ENCODE results near the gene PTPRU.

The PTPRU gene

GRCh38 chr1:29271724-29272123 is 35.4 kb downstream of the PTPRU start:
- TF ChIP-seq EZH2phosphoT487 (IDR thresholded peaks at IDR 0.05; ENCODE audit: borderline replicate concordance) (no peak), CTCF (conservative IDR thresholded peaks at IDR 0.05; ENCODE audit: low read length) (no peak)
- H3K27me3 ChIP-seq (ENCODE audit: insufficient read depth, low read length, poor library complexity, severe bottlenecking), result no peaks in the 10 kb centered on the region
- no peak overlapping the region for H3K4me2 ChIP-seq (ENCODE audit: low read depth, low read length, poor library complexity, severe bottlenecking)
- H3K36me3 ChIP-seq (ENCODE audit: insufficient read depth, low read length), result no peaks in the 10 kb centered on the region
- H3K9ac ChIP-seq (ENCODE audit: low read depth, low read length, poor library complexity, severe bottlenecking), result no peak overlapping the region
- H3K79me2 ChIP-seq (ENCODE audit: insufficient read depth, low read length), result no peaks in the 10 kb centered on the region
- H3K4me1 ChIP-seq (ENCODE audit: insufficient read depth, low read length, poor library complexity, severe bottlenecking), result no peaks in the 10 kb centered on the region
- H3K9me2 ChIP-seq (replicated peaks; ENCODE audit: low read depth, low read length), result no peaks in the 10 kb centered on the region
- no peaks in the 10 kb centered on the region for H4K20me1 ChIP-seq (ENCODE audit: insufficient read depth, low read length, poor library complexity, severe bottlenecking)
- no peaks in the 10 kb centered on the region for H3K9me3 ChIP-seq (ENCODE audit: insufficient read depth, low read depth, low read length)
- no peak overlapping the region for H2AFZ ChIP-seq (ENCODE audit: low read length)
- H3K4me3 ChIP-seq (ENCODE audit: low read length, poor library complexity, severe bottlenecking), result no peak overlapping the region
- H3F3A ChIP-seq (ENCODE audit: low read depth), result no peaks in the 10 kb centered on the region

GRCh38 chr1:29272147-29272907 is 36.0 kb downstream of the PTPRU start:
- H3K9me2 ChIP-seq (replicated peaks; ENCODE audit: low read depth, low read length), result no peaks in the 10 kb centered on the region
- TF ChIP-seq EZH2phosphoT487 (IDR thresholded peaks at IDR 0.05; ENCODE audit: borderline replicate concordance) (no peak), CTCF (conservative IDR thresholded peaks at IDR 0.05; ENCODE audit: low read length) (no peak)

GRCh38 chr1:29275435-29275834 is 39.1 kb downstream of the PTPRU start:
- Histone ChIP-seq H3K36me3 (ENCODE audit: insufficient read depth, low read length) (no peaks in the 10 kb centered on the region), H3K9ac (ENCODE audit: low read depth, low read length, poor library complexity, severe bottlenecking) (no peak overlapping the region), H2AFZ (ENCODE audit: low read length) (no peak overlapping the region), H3K27me3 (ENCODE audit: insufficient read depth, low read length, poor library complexity, severe bottlenecking) (no peaks in the 10 kb centered on the region), H3F3A (ENCODE audit: low read depth) (no peaks in the 10 kb centered on the region), H3K4me3 (ENCODE audit: low read length, poor library complexity, severe bottlenecking) (no peak overlapping the region), H3K4me2 (ENCODE audit: low read depth, low read length, poor library complexity, severe bottlenecking) (no peak overlapping the region), H3K9me3 (ENCODE audit: insufficient read depth, low read depth, low read length) (no peaks in the 10 kb centered on the region), H4K20me1 (ENCODE audit: insufficient read depth, low read length, poor library complexity, severe bottlenecking) (no peaks in the 10 kb centered on the region), H3K4me1 (ENCODE audit: insufficient read depth, low read length, poor library complexity, severe bottlenecking) (no peaks in the 10 kb centered on the region), H3K9me2 (replicated peaks; ENCODE audit: low read depth, low read length) (no peaks in the 10 kb centered on the region), H3K79me2 (ENCODE audit: insufficient read depth, low read length) (no peaks in the 10 kb centered on the region)
- TF ChIP-seq EZH2phosphoT487 (IDR thresholded peaks at IDR 0.05; ENCODE audit: borderline replicate concordance) (no peak), CTCF (conservative IDR thresholded peaks at IDR 0.05; ENCODE audit: low read length) (no peak)

More at GRCh38 chr1:29272147-29272907, 36.0 kb downstream of the PTPRU start:
- Histone ChIP-seq H3K4me2 (ENCODE audit: low read depth, low read length, poor library complexity, severe bottlenecking) (no peak overlapping the region), H3K36me3 (ENCODE audit: insufficient read depth, low read length) (no peaks in the 10 kb centered on the region), H2AFZ (ENCODE audit: low read length) (no peak overlapping the region), H4K20me1 (ENCODE audit: insufficient read depth, low read length, poor library complexity, severe bottlenecking) (no peaks in the 10 kb centered on the region), H3K4me1 (ENCODE audit: insufficient read depth, low read length, poor library complexity, severe bottlenecking) (no peaks in the 10 kb centered on the region), H3K4me3 (ENCODE audit: low read length, poor library complexity, severe bottlenecking) (no peak overlapping the region), H3K79me2 (ENCODE audit: insufficient read depth, low read length) (no peaks in the 10 kb centered on the region), H3K27me3 (ENCODE audit: insufficient read depth, low read length, poor library complexity, severe bottlenecking) (no peaks in the 10 kb centered on the region), H3K9ac (ENCODE audit: low read depth, low read length, poor library complexity, severe bottlenecking) (no peak overlapping the region), H3F3A (ENCODE audit: low read depth) (no peaks in the 10 kb centered on the region), H3K9me3 (ENCODE audit: insufficient read depth, low read depth, low read length) (no peaks in the 10 kb centered on the region)

Data from Loucy (cell line).